Stomach (tissue), 9 donors: ENCODE measurements around the gene DNAJB8. TPM values are rescaled to one million over a fixed set of nuclear protein-coding genes. Genes with fewer than 3 reads are reported as not detected.

Experiments used
- DNase-seq, 2 donors: peaks; one replicate each; pipeline versions ENCODE4 v3.0.0 to v3.0.0-alpha.2; 2013 to 2019
- H3K27ac ChIP-seq, 5 donors: fragments of 200-600 bp in 4 of 5; sonication (generic) in 4 of 5; one replicate each; pipeline ENCODE4 v1.5.1; 2013 to 2019; ENCODE audit warnings: mild to moderate bottlenecking in 1 of 5, moderate library complexity in 1 of 5
- H3K27me3 ChIP-seq, 3 donors: fragments of 200-600 bp; sonication (generic); one replicate each; pipeline ENCODE4 v1.5.1; 2017 to 2019; ENCODE audit warnings: mixed run types in 1 of 3
- H3K36me3 ChIP-seq, 4 donors: fragments of 200-600 bp; sonication (generic); 1 replicate in 3 of 4; 2 replicates in 1 of 4; pipeline ENCODE4 v1.5.1; 2016 to 2019
- H3K4me1 ChIP-seq, 4 donors: fragments of 200-600 bp; sonication (generic); one replicate each; pipeline ENCODE4 v1.5.1; 2016 to 2019
- H3K4me3 ChIP-seq, 4 donors: fragments of 200-600 bp; sonication (generic) in 3 of 4; one replicate each; pipeline ENCODE4 v1.5.1; 2016 to 2019; ENCODE audit warnings: mild to moderate bottlenecking in 1 of 4
- H3K9me3 ChIP-seq, 4 donors: fragments of 200-600 bp; sonication (generic); one replicate each; pipeline ENCODE4 v1.5.1; 2016 to 2019
- CTCF ChIP-seq, 7 experiments: fragments of 450-650 bp in 4 of 7; fragments of 200-600 bp in 3 of 7; sonication (generic) in 3 of 7; IDR thresholded peaks; one replicate each; pipeline ENCODE4 v1.5.1; 2016 to 2019; ENCODE audit warnings: antibody characterized with exemption in 7 of 7, control low read depth in 2 of 7, mild to moderate bottlenecking in 1 of 7
- EP300 ChIP-seq: sonication (generic); formaldehyde crosslinking; IDR thresholded peaks from one replicate; pipeline ENCODE4 v1.6.1; 2017; ENCODE audit warnings: antibody characterized with exemption
- POLR2A ChIP-seq, 4 donors: fragments of 450-650 bp; IDR thresholded peaks; one replicate each; pipeline ENCODE4 v1.6.1; 2016; ENCODE audit warnings: antibody characterized with exemption in 4 of 4, control low read depth in 2 of 4, mild to moderate bottlenecking in 1 of 4, moderate library complexity in 1 of 4
- POLR2AphosphoS5 ChIP-seq, 3 donors: sonication (generic); formaldehyde crosslinking; IDR thresholded peaks; one replicate each; pipeline ENCODE4 v1.6.1; 2016; ENCODE audit warnings: antibody characterized with exemption in 3 of 3
- WGBS, 5 donors: extraction: QIAGEN DNeasy Blood & Tissue Kit in 3 of 5; methylation state at CpG; one replicate each; pipeline versions ENCODE4 v1.1.5 to v1.1.7; 2013 to 2018; 5-methylcytosine and 5-hydroxymethylcytosine counted together
- intact Hi-C: fragments of 100-400 bp; cut with DNase I; formaldehyde crosslinking; loops from one replicate; pipeline ENCODE4 v1.15.1; 2023; ENCODE audit warnings: low total_unique reads
- polyA plus RNA-seq, 3 donors: library from polyadenylated mRNA; stranded (reverse); fragments of 200-250 nt; gene quantifications; one replicate each; pipeline ENCODE4 v1.2.3, GENCODE V29; 2013
- total RNA-seq, 5 donors: library from RNA; depleted of rRNA; stranded (reverse); fragments of >200 nt; gene quantifications; one replicate each; pipeline versions ENCODE4 v1.1.0 to v1.2.3, GENCODE V29; 2014 to 2016
- donor health status: healthy with polysubstance abuse.
- donor health status: Bipolar disorder and iron deficiency.
- donor health status: healthy.

The DNAJB8 gene
- total and polyA plus RNA-seq, 8 donors, result not detected

GRCh38 chr3:128505771-128506170 is 39.1 kb upstream of the DNAJB8 start:
- Histone ChIP-seq H3K9me3 (peaks cover 0 to 5% (median 0%) of the 10 kb centered on the region in 4 donors), H3K27ac (no peak overlapping the region), H3K4me1 (no peaks in the 10 kb centered on the region), H3K36me3 (no peaks in the 10 kb centered on the region), H3K4me3 (no peak overlapping the region), H3K27me3 (peaks cover 0 to 84% (median 6%) of the 10 kb centered on the region in 3 donors)
- WGBS, 5 donors, result 80 to 99% (median 95%) methylated on average over 3 of the region's 3 CpGs
- TF ChIP-seq CTCF (IDR thresholded peaks at IDR 0.05), result no peak
- no peak for TF ChIP-seq EP300
- no peak for TF ChIP-seq POLR2A (IDR thresholded peaks at IDR 0.05)
- no peak for TF ChIP-seq POLR2AphosphoS5 (IDR thresholded peaks at IDR 0.05)
- no peak for DNase-seq
- intact Hi-C loops, result no loop called here

- Histone ChIP-seq H3K9me3 (peaks cover 0 to 3% (median 0%) of the 10 kb centered on the region in 4 donors), H3K27me3 (peaks cover 0 to 88% (median 11%) of the 10 kb centered on the region in 3 donors), H3K4me3 (no peak overlapping the region), H3K27ac (no peak overlapping the region), H3K4me1 (no peaks in the 10 kb centered on the region), H3K36me3 (no peaks in the 10 kb centered on the region)
- DNase-seq, result no peak
- intact Hi-C loops, result no loop called here
- TF ChIP-seq POLR2AphosphoS5 (IDR thresholded peaks at IDR 0.05) (no peak), CTCF (IDR thresholded peaks at IDR 0.05) (no peak), POLR2A (IDR thresholded peaks at IDR 0.05) (no peak), EP300 (no peak)
- 88 to 93% (median 90%) methylated on average over 8 to 12 of the region's 12 CpGs for WGBS, 5 donors
Observed at GRCh38 chr3:128504963-128505730, 38.5 kb upstream of the DNAJB8 start.

- Histone ChIP-seq H3K4me3 (no peak overlapping the region), H3K27me3 (peaks cover under 1 to 88% (median 17%) of the 10 kb centered on the region in 3 donors), H3K27ac (no peak overlapping the region), H3K9me3 (no peaks in the 10 kb centered on the region), H3K4me1 (no peaks in the 10 kb centered on the region), H3K36me3 (no peaks in the 10 kb centered on the region)
- intact Hi-C loops, result no loop called here
- no peak for DNase-seq
- WGBS, 5 donors, result 91 to 94% (median 91%) methylated on average over 3 to 8 of the region's 8 CpGs
- TF ChIP-seq EP300, result no peak
- no peak for TF ChIP-seq POLR2AphosphoS5 (IDR thresholded peaks at IDR 0.05)
- TF ChIP-seq CTCF (IDR thresholded peaks at IDR 0.05), result no peak
- no peak for TF ChIP-seq POLR2A (IDR thresholded peaks at IDR 0.05)
Observed at GRCh38 chr3:128504533-128504915, 37.8 kb upstream of the DNAJB8 start.

GRCh38 chr3:128503751-128504532 is 37.3 kb upstream of the DNAJB8 start:
- H3K27ac ChIP-seq, result no peak overlapping the region
- TF ChIP-seq CTCF (IDR thresholded peaks at IDR 0.05) (no peak), POLR2A (IDR thresholded peaks at IDR 0.05) (no peak), POLR2AphosphoS5 (IDR thresholded peaks at IDR 0.05) (no peak), EP300 (no peak)
- no peaks in the 10 kb centered on the region for H3K9me3 ChIP-seq
- no peak overlapping the region for H3K4me3 ChIP-seq
- H3K36me3 ChIP-seq, result no peaks in the 10 kb centered on the region
- DNase-seq, result no peak
- intact Hi-C loops, result no loop called here
- 82 to 95% (median 84%) methylated on average over 4 to 10 of the region's 10 CpGs for WGBS, 5 donors
- H3K27me3 ChIP-seq, result peaks cover 6 to 88% (median 23%) of the 10 kb centered on the region in 3 donors
- H3K4me1 ChIP-seq, result no peaks in the 10 kb centered on the region
